HG02588 (cell line): ENCODE data around the gene COL18A1.

Source experiments
- ATAC-seq: cut with Tn5 transposase; IDR thresholded peaks from one replicate; pipeline ENCODE4 v1.9.1; 2021; ENCODE audit warnings: mild to moderate bottlenecking, moderate library complexity; ENCODE audit not compliant: unreplicated experiment

The COL18A1 gene

DNA sequence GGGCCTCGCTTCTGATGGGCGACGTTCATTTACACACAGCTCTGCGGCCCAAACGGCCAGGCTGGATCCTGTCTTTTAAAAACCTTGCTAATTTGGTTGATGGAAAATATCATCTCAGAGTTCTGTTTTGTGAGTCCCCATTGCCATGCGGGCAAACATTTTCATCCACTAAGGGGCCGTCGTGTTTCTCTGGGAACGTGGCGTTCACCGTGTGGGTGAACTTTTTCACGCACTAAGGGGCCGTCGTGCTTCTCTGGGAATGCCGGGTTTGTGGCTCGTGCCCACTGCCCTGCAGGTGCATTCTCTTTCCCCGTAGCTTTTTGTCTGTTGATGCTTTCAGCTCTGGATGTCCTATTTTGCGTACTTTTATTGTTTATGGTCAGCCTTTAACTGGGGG is 6.8 kb downstream of the COL18A1 start:
- no peak for ATAC-seq

DNA sequence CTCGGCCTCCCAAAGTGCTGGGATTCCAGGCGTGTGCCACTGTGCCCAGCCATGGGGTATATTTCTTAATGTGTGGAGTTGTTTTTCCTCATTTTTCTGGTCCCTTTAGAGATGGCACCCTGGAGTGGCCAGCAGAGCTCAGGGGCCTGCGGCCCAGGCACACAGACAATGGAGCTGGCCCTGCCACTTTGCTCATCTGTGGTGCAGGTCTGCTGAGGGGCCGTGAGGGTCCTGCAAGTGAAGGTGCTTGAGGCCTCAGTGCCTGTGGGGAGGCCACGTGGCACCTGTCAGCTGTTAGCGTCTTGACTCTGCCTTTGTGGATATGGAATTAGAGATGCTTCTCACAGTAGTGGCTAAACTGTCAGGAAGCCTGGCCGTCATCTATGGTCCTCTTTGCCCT is 7.5 kb downstream of the COL18A1 start:
- ATAC-seq = no peak

DNA sequence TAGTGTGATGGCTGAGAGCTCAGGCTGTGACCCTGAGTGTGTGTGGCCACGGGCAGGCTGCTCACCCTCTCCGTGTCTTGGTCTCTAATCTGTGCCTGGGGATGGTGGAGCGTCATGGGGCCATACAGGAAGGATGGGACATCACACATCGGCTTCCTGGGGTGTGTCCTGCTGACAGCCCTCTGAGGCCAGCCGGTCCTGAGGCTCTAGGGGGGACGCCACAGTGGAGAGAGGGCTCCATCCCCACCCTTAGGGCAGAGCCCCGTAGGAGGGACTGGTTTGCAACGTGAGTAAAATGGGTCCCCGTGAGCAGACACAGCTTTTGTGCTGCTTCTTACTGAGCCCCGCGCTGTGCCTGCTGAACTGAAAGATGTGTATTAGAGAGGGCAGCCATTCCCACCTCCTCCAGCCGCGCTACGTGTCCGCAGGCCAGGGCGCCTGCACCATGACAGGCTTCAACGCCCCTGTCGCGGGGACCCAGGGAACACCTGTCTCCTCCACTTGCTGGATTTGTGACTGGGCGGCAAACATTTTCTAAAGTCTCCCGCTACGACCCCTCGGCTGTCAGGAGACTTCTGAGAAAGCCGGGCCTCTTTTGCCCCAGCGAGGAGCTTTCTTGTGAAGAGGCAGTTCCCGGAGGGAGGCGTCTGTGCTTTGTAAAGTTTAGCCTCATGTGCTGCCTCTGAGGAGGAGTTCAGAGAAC is 8.1 kb downstream of the COL18A1 start:
- no peak for ATAC-seq

DNA sequence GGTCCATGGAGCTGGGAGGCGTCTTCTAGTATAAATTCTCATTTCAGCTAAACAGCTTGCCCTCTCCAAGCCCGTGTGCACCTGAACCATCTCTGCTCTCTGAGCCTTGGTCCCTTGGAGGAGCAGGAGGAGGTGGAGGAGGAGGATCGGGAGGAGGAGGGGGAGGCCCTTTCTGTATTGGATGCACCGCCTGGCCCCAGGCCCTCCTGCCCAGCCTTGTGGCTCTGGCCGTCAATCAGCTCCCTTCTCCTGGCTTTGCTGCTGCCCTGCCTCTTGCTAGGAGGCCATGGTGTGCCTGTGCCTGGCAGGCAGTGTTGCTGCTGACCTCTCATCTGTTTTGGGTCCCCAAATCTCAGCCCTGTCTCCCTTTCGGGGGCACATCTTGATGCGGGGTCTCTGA is 9.0 kb downstream of the COL18A1 start:
- ATAC-seq = no peak

DNA sequence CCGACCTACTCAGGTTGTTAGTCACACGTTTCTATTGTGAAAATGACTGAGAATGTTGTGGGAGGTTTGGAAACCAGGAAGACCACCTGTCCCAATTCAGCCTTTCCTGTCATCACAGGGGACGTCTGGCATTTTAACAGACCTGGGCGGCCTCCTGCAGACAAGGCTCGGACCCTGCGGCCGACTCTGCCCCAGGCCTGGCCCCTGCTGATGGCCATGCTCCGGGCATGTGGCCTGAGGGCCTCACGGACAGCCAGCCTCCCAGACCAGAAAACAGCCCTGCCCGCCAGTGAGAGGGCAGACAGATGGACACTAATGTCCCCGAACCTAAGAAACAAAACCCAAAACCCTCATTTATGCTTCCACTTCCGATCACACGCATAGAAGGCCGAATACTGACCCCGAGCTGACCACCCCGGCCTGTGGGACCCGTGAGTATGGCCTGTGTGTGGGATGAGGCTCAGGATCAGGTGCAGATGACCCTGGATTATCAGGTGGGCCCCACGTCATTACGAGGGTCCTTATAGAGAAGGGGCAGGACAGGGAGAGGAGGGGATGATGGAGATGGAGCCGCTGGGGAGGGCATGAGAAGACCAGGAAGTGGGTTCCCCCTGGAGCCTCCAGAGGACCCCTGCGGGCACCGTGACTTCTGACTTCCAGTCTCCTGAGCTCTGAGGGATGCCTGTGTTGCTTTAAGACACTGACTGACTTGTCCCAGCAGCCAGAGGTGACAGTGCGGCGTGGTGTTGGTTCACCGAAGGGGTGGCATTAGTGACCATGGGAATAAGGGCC is 9.6 kb downstream of the COL18A1 start:
- ATAC-seq = no peak

- ATAC-seq = no peak
These were observed 10.4 kb downstream of the COL18A1 start for GRCh38 chr21:45415188-45415942.

GRCh38 chr21:45415943-45416611 is 11.1 kb downstream of the COL18A1 start:
- no peak for ATAC-seq

DNA sequence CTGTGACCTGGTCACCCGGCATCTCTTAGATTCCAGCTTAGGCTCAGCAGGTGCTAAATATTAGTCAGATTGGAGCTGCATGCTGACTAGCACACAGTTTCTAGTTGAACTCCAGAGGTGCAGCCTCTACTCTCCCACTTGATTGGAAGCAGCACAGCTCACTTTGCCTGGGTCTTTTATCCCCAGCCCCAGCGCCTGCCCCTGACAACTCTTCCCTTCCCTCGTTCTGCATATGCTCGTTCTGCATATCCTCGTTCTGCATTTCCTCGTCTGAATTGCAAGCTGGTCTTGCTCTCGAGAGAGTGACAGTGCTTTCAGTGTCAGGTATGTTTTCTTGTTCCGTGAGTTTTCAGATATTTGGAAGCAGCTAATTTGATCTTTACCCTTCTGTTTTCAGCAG is 11.7 kb downstream of the COL18A1 start:
- no peak for ATAC-seq

DNA sequence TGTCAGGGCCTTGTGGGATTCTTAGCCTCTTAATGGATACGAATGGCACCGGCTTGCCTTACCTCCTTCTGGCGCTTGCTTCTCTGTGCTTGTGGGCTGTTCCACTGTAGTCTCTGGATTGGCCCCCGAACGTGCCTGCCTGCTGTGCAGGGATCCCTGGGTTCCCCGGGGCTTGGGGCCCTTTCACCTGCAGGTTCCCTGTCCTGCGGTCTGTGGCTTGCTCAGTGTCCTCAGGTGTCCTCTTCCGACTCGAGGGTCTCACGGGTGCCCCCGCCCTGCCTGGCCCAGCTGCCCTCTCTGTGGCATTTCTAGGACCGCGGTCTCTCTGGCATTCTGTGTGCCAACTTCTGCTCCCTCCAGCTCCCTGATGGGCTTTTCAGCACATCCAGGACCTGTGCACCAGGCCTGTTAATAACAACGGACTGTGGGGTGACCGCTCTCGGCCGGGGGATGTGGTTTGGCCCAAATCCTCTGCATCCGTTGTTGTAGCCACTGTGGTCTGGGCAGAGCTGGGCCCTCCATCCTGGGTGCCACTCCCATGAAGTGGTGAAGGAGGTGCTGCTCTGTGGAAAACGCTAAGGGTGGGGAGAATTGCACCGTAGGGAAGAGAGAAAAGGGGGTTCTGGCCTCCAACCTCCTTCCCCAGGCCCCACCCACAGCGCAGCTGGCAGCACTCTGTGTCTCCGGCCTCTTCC is 12.4 kb downstream of the COL18A1 start:
- ATAC-seq = no peak

DNA sequence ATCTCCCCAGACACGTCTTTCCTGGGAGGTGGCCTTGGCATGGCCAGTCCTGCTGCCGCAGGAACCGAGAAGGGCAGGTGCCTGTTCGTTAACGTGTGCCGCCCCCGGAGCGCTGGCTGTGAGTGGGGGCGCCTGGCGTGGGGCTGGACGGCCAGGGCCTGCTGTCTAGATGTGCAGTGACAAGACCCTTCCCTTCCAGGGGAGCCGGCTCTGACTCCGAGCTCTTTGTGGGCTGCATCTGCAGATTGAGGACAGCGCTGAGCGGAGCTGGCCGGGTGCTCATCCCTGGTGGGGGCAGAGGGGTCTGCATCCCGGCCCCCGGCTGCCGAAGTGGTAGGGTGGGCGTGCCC is 13.0 kb downstream of the COL18A1 start:
- ATAC-seq = no peak

DNA sequence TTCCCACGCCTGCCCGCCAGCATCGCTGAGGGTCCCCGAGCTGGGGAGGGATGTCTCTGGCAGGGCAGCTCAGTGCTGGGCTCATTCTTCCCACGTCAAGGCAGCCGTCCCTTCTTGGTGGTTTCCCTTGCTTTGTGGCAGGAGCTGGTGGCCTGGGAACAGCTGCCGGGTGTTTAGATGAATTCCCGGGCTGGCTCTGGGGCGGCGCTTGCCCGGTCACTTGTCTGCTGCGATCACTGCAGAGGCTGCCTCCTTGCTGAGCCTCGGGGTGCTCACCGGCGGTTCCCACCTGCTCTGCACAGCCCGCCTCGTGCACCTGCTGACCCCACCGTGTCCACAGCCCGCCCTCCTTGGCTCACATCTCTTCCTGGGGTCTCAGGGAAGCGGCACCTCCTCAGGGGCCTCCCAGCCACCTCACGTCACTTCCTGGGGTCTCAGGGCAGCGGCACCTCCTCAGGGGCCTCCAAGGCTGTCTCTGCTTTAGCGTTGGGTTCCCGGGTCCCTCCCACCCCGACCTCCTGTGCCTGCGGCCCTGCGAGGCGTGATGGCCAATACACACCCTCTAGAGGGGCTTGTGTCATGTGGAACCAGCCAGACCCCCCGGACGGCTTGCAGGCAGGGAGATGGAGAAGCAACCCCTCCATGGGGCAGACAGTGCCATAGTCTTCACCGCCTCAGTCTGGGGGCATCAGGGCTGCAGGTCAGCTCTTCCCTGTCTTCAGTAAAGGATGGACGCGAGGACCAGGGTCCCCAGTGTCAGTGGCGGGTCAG is 13.5 kb downstream of the COL18A1 start:
- no peak for ATAC-seq

DNA sequence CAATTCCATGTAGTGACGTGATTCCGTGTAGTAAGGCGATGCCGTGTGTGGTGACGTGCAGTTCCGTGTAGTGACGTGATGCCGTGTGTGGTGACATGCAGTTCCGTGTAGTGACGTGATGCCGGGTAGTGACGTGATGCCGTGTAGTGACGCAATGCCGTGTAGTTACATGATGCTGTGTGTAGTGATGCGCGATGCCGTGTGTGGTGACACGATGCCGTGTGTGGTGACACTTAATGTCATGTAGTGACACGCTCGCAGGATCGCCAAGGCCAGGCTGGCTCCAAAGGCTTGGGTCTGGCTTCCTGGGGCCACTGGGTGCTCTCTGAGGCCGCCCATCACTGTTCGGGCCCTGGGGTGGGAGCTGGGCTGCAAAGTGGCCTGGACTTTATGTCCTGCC is 14.2 kb downstream of the COL18A1 start:
- ATAC-seq = no peak

DNA sequence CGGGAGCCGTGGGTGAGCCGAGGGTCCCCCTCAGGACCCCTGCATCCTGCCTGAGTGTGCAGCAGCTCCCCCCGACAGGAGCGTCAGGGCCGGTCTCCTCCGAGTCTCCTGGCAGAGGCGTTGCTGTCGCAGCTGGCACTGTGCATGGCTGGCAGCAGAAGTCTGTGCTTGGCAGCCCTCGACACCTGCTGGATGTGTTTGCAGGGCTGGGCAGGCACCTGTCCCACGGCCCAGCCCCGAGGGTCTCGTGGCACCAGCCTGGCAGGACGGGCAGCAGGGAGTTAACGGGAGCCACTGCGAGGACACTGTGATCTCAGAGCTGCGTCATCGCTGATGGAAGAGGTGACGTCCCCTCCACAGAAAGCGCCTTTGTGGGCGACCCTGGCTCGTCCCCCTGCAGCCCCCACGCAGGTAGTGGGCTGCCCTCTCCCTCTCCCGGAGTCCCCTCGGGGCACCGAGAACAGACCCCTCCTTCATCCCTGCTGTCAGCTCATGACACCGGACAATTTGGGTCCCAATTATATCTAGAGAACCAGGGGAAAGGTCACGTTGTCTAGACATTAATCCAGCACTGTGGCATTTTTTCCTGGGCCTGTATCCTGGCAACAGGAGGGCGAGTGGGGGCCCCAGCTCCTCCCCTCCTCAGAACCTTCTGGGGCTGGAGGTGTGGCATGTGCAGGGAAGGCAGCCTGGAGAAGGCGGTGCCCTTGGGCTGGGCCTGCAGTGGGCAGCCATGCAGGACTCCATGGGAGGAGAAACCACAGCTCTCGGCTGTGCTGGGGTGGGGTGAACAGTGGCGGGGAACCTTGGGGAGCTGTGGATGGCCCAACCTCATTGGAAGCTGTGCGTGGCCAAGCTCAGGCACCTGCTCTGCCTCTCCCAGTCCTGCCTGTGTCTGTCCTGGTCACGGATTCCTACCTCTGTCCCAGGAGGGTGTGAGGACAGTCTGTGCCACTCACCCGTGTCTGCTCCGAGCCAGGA is 15.4 kb downstream of the COL18A1 start:
- no peak for ATAC-seq

DNA sequence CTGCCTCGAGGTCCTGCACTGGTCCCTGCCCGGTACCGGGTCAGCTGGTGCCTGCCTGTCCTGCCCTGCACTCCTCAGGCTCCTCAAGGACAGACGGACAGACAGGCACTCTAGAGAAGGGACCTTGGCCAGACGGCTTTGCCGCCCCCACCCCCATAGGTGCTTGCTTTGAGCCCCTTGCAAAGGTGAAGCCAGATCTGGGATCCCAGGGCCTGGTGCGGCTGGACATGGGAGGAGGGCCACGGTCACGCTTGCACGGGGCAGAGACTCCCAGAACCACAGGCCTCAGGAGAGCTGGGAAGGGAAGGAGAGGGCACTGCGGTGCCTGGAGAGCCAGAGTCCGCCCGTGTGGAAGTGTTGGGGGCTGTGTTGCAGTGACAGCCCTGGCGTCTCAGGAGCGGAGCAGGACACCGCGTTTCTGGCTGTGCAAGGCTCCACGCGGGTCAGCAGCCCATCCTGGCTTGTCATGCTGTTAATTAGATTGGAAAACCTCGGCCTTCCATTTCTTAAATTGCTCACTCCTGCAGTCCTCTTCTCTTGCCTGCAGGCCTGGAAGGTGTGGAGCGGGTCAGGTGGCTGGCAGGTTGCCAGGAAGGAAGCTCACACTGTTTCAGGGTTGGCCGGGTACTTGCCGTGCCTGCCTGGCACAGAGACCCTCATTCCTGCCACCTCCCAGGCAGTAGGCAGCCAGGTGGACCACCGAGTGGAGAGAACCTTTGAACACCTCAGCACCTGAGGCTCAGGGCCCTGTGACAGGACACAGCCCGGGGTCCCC is 16.3 kb downstream of the COL18A1 start:
- ATAC-seq = no peak

DNA sequence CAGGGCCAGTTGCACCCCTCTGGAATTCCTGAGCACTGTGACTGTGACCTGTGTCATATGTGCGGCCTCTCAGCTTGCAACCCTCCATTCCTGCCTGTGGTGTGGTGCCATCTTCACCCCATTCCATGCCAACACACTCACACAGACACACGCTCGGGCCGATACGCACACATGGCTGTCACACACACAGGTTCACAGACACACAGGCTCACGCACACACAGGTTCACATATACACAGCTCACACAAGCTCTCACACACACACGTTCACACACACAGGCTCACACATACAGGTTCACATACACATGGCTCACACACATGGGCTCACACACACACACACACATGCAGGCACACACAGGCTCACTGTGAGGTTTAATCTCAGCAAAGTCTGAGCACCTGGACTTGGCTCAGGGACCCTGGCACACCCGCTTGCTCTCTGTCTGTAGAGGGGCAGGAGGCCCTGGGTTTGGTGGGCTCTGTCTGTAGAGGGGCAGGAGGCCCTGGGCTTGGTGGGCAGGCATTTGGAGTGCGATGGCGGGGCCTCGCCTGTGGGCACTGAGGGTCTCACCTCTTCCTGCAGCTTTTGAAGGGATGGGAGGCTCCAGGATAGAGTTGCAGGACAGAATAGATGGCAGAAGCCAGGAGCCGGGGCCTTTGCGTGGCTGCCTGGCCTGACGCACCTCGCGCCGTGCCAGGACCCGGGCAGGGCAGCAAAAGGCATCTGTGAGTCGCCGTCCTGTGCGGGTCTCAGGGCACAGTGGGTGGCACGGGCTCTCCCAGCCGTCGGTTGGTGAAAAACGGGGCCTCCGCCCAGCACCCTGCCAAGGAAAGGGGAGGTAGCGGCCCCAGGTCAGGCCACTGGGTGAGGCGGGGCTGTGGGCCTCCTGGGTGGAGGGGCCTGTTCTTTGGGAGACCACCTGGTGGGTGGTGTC is 17.1 kb downstream of the COL18A1 start:
- ATAC-seq = no peak

DNA sequence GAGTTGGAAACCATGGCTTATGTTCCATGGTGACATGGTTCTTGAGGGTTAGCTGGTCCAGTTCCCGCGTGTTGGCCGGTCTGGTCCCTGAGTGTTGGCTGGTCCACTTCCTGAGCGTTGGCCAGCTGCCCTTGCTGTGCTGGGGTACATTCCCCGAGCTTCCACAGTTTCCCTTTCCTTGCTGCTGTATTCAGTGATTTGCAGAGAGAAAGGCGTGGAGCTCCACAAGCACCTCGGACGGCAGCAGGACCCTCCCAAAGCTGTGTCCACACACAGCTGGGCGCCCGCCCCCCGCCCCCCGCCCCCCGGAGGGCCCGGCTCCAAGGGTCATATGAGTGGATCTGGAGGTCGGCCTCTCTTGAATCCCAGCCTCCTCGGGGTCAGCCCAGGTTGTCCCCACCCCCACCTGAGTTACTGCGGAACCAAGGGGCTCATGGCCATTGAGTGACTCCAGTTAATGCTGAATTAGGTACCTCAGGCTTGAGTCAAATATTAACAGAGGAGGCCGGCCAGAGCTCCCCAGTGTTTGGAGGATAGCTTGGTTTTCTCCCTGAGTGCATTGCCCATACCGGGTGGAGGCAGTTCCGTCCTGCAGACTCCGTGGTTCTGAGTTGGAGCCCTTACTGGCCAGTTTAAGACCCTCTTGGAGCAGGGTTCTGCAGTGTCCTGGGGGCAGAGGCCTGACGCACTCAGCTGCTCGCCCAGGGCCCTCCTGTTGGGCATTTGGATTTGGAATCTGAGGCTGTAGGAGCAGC is 18.4 kb downstream of the COL18A1 start:
- no peak for ATAC-seq
